Hepatocyte (in vitro differentiated cells): ENCODE results near the gene UROC1. TPM values are rescaled to one million over a fixed set of nuclear protein-coding genes. Genes with fewer than 3 reads are reported as not detected.

Experiments
- DNase-seq: peaks from one replicate; pipeline ENCODE4 v3.0.0-alpha.2; 2016; ENCODE audit warnings: low spot score
- H2AFZ ChIP-seq: fragments of 200-600 bp; sonication (generic); 2 replicates; pipeline ENCODE4 v1.6.0; 2016; ENCODE audit warnings: antibody characterized with exemption, mild to moderate bottlenecking
- H3K27ac ChIP-seq: fragments of 200-600 bp; sonication (generic); 2 replicates; pipeline ENCODE4 v1.5.1; 2016; ENCODE audit warnings: mild to moderate bottlenecking
- H3K27me3 ChIP-seq: fragments of 200-600 bp; sonication (generic); 2 replicates; pipeline ENCODE4 v1.6.1; 2016
- H3K36me3 ChIP-seq: fragments of 200-600 bp; sonication (generic); replicated peaks from 2 replicates; pipeline ENCODE4 v1.5.1; 2016; ENCODE audit warnings: low read depth; ENCODE audit not compliant: insufficient read depth
- H3K4me1 ChIP-seq: fragments of 200-600 bp; sonication (generic); 2 replicates; pipeline ENCODE4 v1.5.1; 2016; ENCODE audit warnings: mild to moderate bottlenecking, moderate library complexity; ENCODE audit not compliant: insufficient read depth
- H3K4me2 ChIP-seq: fragments of 200-600 bp; sonication (generic); 2 replicates; pipeline ENCODE4 v1.6.0; 2016
- H3K4me3 ChIP-seq: fragments of 200-600 bp; sonication (generic); 2 replicates; pipeline ENCODE4 v1.5.1; 2016; ENCODE audit warnings: mild to moderate bottlenecking
- H3K79me2 ChIP-seq: fragments of 200-600 bp; sonication (generic); 2 replicates; pipeline ENCODE4 v1.6.0; 2017; ENCODE audit warnings: mild to moderate bottlenecking
- H3K9me2 ChIP-seq: fragments of 200-600 bp; sonication (generic); replicated peaks from 2 replicates; pipeline ENCODE4 v1.6.0; 2017; ENCODE audit warnings: mild to moderate bottlenecking; ENCODE audit not compliant: insufficient read depth
- H3K9me3 ChIP-seq: fragments of 200-600 bp; sonication (generic); 2 replicates; pipeline ENCODE4 v1.5.1; 2016; ENCODE audit warnings: low read depth, mild to moderate bottlenecking
- H4K20me1 ChIP-seq: fragments of 200-600 bp; sonication (generic); 2 replicates; pipeline ENCODE4 v1.6.0; 2016; ENCODE audit warnings: mild to moderate bottlenecking; ENCODE audit not compliant: insufficient read depth, poor library complexity, severe bottlenecking
- CTCF ChIP-seq: fragments of 200-600 bp; sonication (generic); IDR thresholded peaks from 2 replicates; pipeline ENCODE4 v1.5.1; 2016; ENCODE audit warnings: antibody characterized with exemption, mild to moderate bottlenecking; ENCODE audit not compliant: poor library complexity
- EZH2 ChIP-seq: fragments of 200-600 bp; sonication (generic); IDR thresholded peaks from 2 replicates; pipeline ENCODE4 v1.6.1; 2016; ENCODE audit warnings: antibody characterized with exemption, mild to moderate bottlenecking, borderline replicate concordance
- EZH2phosphoT487 ChIP-seq: fragments of 200-600 bp; sonication (generic); IDR thresholded peaks from one replicate; pipeline ENCODE4 v1.6.1; 2018; ENCODE audit warnings: antibody characterized with exemption, mild to moderate bottlenecking, low read depth, moderate library complexity; ENCODE audit not compliant: unreplicated experiment, severe bottlenecking
- WGBS: methylation state at CpG from one replicate; pipeline ENCODE4 v1.1.6; 2016; ENCODE audit warnings: low lambda C conversion rate; ENCODE audit errors: missing lambda C conversion rate; 5-methylcytosine and 5-hydroxymethylcytosine counted together
- polyA plus RNA-seq: library from polyadenylated mRNA; unstranded; fragments of >200 nt; fragmentation: Nextera tagmentation; extraction: Ambion mirVana; gene quantifications from 2 replicates; pipeline ENCODE4 v1.2.1, GENCODE V29; 2016
- total RNA-seq: library from RNA; depleted of rRNA; stranded (reverse); fragments of >200 nt; gene quantifications from 2 replicates; pipeline ENCODE4 v1.2.3, GENCODE V29; 2014

Gene UROC1
- total and polyA plus RNA-seq, 2 experiments from 2014 or later = 2.3 to 4.2 TPM

GRCh38 chr3:126442094-126442855 lies 75.3 kb downstream of the UROC1 start:
- no peak for DNase-seq
- Histone ChIP-seq H3K4me2 (no peak overlapping the region), H3K27ac (no peak overlapping the region), H3K9me2 (no peaks in the 10 kb centered on the region), H3K4me3 (no peak overlapping the region), H3K9me3 (no peaks in the 10 kb centered on the region), H3K4me1 (no peaks in the 10 kb centered on the region), H3K27me3 (no peaks in the 10 kb centered on the region), H3K36me3 (no peaks in the 10 kb centered on the region), H2AFZ (no peak overlapping the region), H3K79me2 (no peaks in the 10 kb centered on the region), H4K20me1 (no peaks in the 10 kb centered on the region)
- TF ChIP-seq EZH2phosphoT487 = no peak
- 93% methylated on average over 13 of the region's 13 CpGs for WGBS

- Histone ChIP-seq H2AFZ (no peak overlapping the region), H3K4me2 (no peak overlapping the region), H3K79me2 (no peaks in the 10 kb centered on the region), H3K36me3 (no peaks in the 10 kb centered on the region), H3K27me3 (no peaks in the 10 kb centered on the region), H3K27ac (no peak overlapping the region), H3K4me3 (no peak overlapping the region), H3K9me3 (no peaks in the 10 kb centered on the region), H4K20me1 (no peaks in the 10 kb centered on the region), H3K9me2 (no peaks in the 10 kb centered on the region), H3K4me1 (no peaks in the 10 kb centered on the region)
- no peak for TF ChIP-seq CTCF
- no peak for TF ChIP-seq EZH2
- no peak for TF ChIP-seq EZH2phosphoT487
- WGBS = 88% methylated on average over 16 of the region's 20 CpGs
- no peak for DNase-seq
Observed at GRCh38 chr3:126441256-126441880, 76.2 kb downstream of the UROC1 start.

GRCh38 chr3:126440709-126440995 lies 76.9 kb downstream of the UROC1 start:
- Histone ChIP-seq H3K27me3 (no peaks in the 10 kb centered on the region), H3K36me3 (no peaks in the 10 kb centered on the region)
- DNase-seq = no peak

More at GRCh38 chr3:126440709-126440995, 76.9 kb downstream of the UROC1 start:
- Histone ChIP-seq H2AFZ (no peak overlapping the region), H3K79me2 (no peaks in the 10 kb centered on the region), H4K20me1 (no peaks in the 10 kb centered on the region), H3K4me3 (no peak overlapping the region), H3K9me2 (no peaks in the 10 kb centered on the region), H3K27ac (no peak overlapping the region), H3K9me3 (no peaks in the 10 kb centered on the region), H3K4me1 (no peaks in the 10 kb centered on the region), H3K4me2 (no peak overlapping the region)
- 94% methylated on average over 9 of the region's 9 CpGs for WGBS
- TF ChIP-seq CTCF (no peak), EZH2phosphoT487 (no peak), EZH2 (no peak)
